Astrocyte of the spinal cord (primary cell): ENCODE measurements around the gene OSBPL8.

Experiments
- DNase-seq: peaks from one replicate; pipeline ENCODE4 v3.0.0; 2011; ENCODE audit warnings: low read depth, low spot score
- H3K4me3 ChIP-seq: 2 replicates; pipeline ENCODE4 v1.5.1; 2011; ENCODE audit warnings: low read depth, mild to moderate bottlenecking, low read length, moderate library complexity
- CTCF ChIP-seq: IDR thresholded peaks from 2 replicates; pipeline ENCODE4 v1.5.1; 2012; ENCODE audit warnings: low read depth, mild to moderate bottlenecking, low read length, inconsistent platforms
- in situ Hi-C: cut with HindIII; loops from 2 replicates; pipeline ENCODE4 v1.10.0; 2017; ENCODE audit warnings: low sequenced_read_pairs

Gene OSBPL8

GRCh38 chr12:76422543-76423438 is 136.8 kb downstream of the OSBPL8 start:
- H3K4me3 ChIP-seq, result peak overlapping the region; percentile 40
- TF ChIP-seq CTCF, result no peak
- in situ Hi-C loops, result no loop called here
- peak; percentile 69 for DNase-seq

- in situ Hi-C loops, result no loop called here
- no peak for TF ChIP-seq CTCF
- peak overlapping the region; percentile 40 for H3K4me3 ChIP-seq
- DNase-seq, result peak; percentile 18
Measured at GRCh38 chr12:76422154-76422542, 137.4 kb downstream of the OSBPL8 start.

- no peak for TF ChIP-seq CTCF
- no peak overlapping the region for H3K4me3 ChIP-seq
- DNase-seq, result no peak
- in situ Hi-C loops, result no loop called here
Measured at GRCh38 chr12:76421046-76421445, 138.5 kb downstream of the OSBPL8 start.

GRCh38 chr12:76420222-76420621 is 139.3 kb downstream of the OSBPL8 start:
- DNase-seq, result no peak
- in situ Hi-C loops, result no loop called here

GRCh38 chr12:76417116-76417515 is 142.5 kb downstream of the OSBPL8 start:
- no peak for DNase-seq
- no peak for TF ChIP-seq CTCF
- H3K4me3 ChIP-seq, result no peak overlapping the region
- in situ Hi-C loops, result no loop called here

More at GRCh38 chr12:76420222-76420621, 139.3 kb downstream of the OSBPL8 start:
- no peak for TF ChIP-seq CTCF
- no peak overlapping the region for H3K4me3 ChIP-seq

- in situ Hi-C loops, result no loop called here
- no peak for TF ChIP-seq CTCF
- H3K4me3 ChIP-seq, result no peak overlapping the region
- DNase-seq, result no peak
Measured at GRCh38 chr12:76413121-76413520, 146.4 kb downstream of the OSBPL8 start.
